Erythroblast (primary cell): Measurements from ENCODE around the gene CASP9.

Source experiments
- GATA1 ChIP-seq: IDR thresholded peaks from 2 replicates; pipeline ENCODE4 v1.6.1; 2011; ENCODE audit warnings: low read depth, mild to moderate bottlenecking, control low read depth, low read length, moderate library complexity
- POLR2A ChIP-seq: IDR thresholded peaks from 2 replicates; pipeline ENCODE4 v1.6.1; 2011; ENCODE audit warnings: mild to moderate bottlenecking, low read length

GRCh38 chr1:15488371-15488770, 35.6 kb downstream of the CASP9 start:
- TF ChIP-seq POLR2A (no peak), GATA1 (no peak)
